Liver (tissue), 3 donors: ENCODE measurements around the gene INTS1.

Experiments
- NR2F2 ChIP-seq: IDR thresholded peaks from 2 replicates; pipeline ENCODE4 v1.6.1; 2016; ENCODE audit warnings: antibody characterized with exemption
- RAD21 ChIP-seq, 2 donors: IDR thresholded peaks; 2 replicates each; pipeline ENCODE4 v1.6.1; 2016; ENCODE audit warnings: antibody characterized with exemption in 2 of 2, mild to moderate bottlenecking in 2 of 2
- RXRA ChIP-seq, 2 donors: IDR thresholded peaks; 2 replicates each; pipeline ENCODE4 v1.6.1; 2017 to 2018; ENCODE audit warnings: antibody characterized with exemption in 2 of 2, mild to moderate bottlenecking in 1 of 2
- YY1 ChIP-seq: IDR thresholded peaks from 2 replicates; pipeline ENCODE4 v1.6.1; 2016; ENCODE audit warnings: antibody characterized with exemption, mild to moderate bottlenecking
- TF ChIP-seq, protein P1 (sequence below): fragments of 150-350 bp; IDR thresholded peaks from 2 replicates; pipeline ENCODE4 v1.5.1; 2017; ENCODE audit warnings: improper control_type of control experiment, low read depth, low read length; ENCODE audit not compliant: missing input control
- TF ChIP-seq, protein P2 (sequence below): IDR thresholded peaks from 2 replicates; pipeline ENCODE4 v1.6.1; 2016; ENCODE audit warnings: antibody characterized with exemption
- TF ChIP-seq, protein P3 (sequence below): IDR thresholded peaks from 2 replicates; pipeline ENCODE4 v1.6.1; 2016; ENCODE audit warnings: antibody characterized with exemption, mild to moderate bottlenecking
- TF ChIP-seq, protein P4 (sequence below): IDR thresholded peaks from 2 replicates; pipeline ENCODE4 v1.6.1; 2016; ENCODE audit warnings: antibody characterized with exemption
- donor health status: healthy.
- donor health status: healthy.

DNA sequence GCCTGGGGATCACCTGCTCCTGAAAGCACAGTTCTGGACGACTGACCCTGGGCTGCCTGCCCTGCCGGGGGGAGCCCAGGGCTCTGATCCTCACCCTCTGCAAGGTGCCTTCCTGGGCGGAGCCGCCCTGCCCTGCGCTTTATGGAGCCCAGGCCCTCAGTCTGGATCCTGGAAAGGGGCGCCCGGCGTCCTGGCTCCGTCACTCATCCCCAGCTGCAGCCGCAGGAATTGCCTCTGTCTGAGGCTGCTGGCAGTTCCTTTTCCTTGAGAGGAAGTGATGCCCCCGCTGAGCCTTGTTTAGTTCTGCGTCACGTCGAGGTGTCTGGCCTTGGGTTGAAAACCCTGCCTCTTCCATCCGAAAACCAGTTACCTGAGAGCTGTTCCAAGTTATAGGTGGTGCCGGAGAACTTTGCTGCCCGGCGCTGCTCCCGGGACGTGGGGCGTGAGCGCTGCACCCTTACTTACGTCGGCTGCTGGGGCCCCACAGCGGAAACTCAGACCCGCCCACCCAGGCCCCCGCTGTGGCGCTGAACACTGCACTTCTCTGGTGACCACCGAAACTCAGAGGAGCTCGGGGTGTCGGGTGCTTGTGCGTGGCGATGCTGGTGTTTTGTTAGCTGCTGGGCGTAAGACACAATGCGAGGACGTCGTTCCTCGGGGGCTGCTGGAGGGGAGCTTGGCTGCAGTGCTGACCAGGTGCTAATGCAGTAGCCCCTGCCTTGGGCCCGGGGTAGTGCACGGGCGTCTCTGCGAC, 31.7 kb upstream of the INTS1 start:
- no peak for TF ChIP-seq RXRA (IDR thresholded peaks at IDR 0.05)
- TF ChIP-seq, protein P1, sequence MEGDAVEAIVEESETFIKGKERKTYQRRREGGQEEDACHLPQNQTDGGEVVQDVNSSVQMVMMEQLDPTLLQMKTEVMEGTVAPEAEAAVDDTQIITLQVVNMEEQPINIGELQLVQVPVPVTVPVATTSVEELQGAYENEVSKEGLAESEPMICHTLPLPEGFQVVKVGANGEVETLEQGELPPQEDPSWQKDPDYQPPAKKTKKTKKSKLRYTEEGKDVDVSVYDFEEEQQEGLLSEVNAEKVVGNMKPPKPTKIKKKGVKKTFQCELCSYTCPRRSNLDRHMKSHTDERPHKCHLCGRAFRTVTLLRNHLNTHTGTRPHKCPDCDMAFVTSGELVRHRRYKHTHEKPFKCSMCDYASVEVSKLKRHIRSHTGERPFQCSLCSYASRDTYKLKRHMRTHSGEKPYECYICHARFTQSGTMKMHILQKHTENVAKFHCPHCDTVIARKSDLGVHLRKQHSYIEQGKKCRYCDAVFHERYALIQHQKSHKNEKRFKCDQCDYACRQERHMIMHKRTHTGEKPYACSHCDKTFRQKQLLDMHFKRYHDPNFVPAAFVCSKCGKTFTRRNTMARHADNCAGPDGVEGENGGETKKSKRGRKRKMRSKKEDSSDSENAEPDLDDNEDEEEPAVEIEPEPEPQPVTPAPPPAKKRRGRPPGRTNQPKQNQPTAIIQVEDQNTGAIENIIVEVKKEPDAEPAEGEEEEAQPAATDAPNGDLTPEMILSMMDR, result no peak
- TF ChIP-seq, protein P2, sequence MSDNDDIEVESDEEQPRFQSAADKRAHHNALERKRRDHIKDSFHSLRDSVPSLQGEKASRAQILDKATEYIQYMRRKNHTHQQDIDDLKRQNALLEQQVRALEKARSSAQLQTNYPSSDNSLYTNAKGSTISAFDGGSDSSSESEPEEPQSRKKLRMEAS, result no peak
- no peak for TF ChIP-seq YY1
- TF ChIP-seq, protein P3, sequence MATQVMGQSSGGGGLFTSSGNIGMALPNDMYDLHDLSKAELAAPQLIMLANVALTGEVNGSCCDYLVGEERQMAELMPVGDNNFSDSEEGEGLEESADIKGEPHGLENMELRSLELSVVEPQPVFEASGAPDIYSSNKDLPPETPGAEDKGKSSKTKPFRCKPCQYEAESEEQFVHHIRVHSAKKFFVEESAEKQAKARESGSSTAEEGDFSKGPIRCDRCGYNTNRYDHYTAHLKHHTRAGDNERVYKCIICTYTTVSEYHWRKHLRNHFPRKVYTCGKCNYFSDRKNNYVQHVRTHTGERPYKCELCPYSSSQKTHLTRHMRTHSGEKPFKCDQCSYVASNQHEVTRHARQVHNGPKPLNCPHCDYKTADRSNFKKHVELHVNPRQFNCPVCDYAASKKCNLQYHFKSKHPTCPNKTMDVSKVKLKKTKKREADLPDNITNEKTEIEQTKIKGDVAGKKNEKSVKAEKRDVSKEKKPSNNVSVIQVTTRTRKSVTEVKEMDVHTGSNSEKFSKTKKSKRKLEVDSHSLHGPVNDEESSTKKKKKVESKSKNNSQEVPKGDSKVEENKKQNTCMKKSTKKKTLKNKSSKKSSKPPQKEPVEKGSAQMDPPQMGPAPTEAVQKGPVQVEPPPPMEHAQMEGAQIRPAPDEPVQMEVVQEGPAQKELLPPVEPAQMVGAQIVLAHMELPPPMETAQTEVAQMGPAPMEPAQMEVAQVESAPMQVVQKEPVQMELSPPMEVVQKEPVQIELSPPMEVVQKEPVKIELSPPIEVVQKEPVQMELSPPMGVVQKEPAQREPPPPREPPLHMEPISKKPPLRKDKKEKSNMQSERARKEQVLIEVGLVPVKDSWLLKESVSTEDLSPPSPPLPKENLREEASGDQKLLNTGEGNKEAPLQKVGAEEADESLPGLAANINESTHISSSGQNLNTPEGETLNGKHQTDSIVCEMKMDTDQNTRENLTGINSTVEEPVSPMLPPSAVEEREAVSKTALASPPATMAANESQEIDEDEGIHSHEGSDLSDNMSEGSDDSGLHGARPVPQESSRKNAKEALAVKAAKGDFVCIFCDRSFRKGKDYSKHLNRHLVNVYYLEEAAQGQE, result no peak
- TF ChIP-seq RAD21 (IDR thresholded peaks at IDR 0.05), result no peak
- TF ChIP-seq NR2F2, result no peak
- TF ChIP-seq, protein P4, sequence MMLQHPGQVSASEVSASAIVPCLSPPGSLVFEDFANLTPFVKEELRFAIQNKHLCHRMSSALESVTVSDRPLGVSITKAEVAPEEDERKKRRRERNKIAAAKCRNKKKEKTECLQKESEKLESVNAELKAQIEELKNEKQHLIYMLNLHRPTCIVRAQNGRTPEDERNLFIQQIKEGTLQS, result no peak
